H9 (cell line): ENCODE results near the gene RNF215. TPM values are rescaled to one million over a fixed set of nuclear protein-coding genes. Genes with fewer than 3 reads are reported as not detected.

Experiments
- DNase-seq: peaks from one replicate; pipeline ENCODE4 v3.0.0-alpha.2; 2017
- H2AFZ ChIP-seq: one replicate; pipeline ENCODE4 v1.6.1; 2013; ENCODE audit warnings: mild to moderate bottlenecking, low read length, control low read depth, moderate library complexity
- H2AK5ac ChIP-seq: 2 replicates; pipeline ENCODE4 v1.6.1; 2013; ENCODE audit warnings: low read length, control low read depth, mixed read lengths; ENCODE audit not compliant: insufficient read length
- H2BK120ac ChIP-seq: one replicate; pipeline ENCODE4 v1.6.1; 2013; ENCODE audit warnings: low read depth, mild to moderate bottlenecking, low read length, control low read depth, inconsistent platforms; ENCODE audit not compliant: poor library complexity, severe bottlenecking
- H2BK12ac ChIP-seq: 2 replicates; pipeline ENCODE4 v1.6.1; 2013; ENCODE audit warnings: low read length, control low read depth, mixed read lengths, low read depth; ENCODE audit not compliant: insufficient read length
- H2BK15ac ChIP-seq: 2 replicates; pipeline ENCODE4 v1.6.1; 2013; ENCODE audit warnings: low read depth, low read length, control low read depth
- H2BK20ac ChIP-seq: one replicate; pipeline ENCODE4 v1.6.1; 2013; ENCODE audit warnings: low read depth, mild to moderate bottlenecking, low read length, control low read depth, inconsistent platforms; ENCODE audit not compliant: poor library complexity, severe bottlenecking
- H2BK5ac ChIP-seq: 2 replicates; pipeline ENCODE4 v1.6.1; 2013; ENCODE audit warnings: low read length, control low read depth, mixed read lengths; ENCODE audit not compliant: insufficient read length
- H3K14ac ChIP-seq: 2 replicates; pipeline ENCODE4 v1.6.1; 2013; ENCODE audit warnings: low read length, control low read depth; ENCODE audit not compliant: insufficient read depth
- H3K18ac ChIP-seq: 2 replicates; pipeline ENCODE4 v1.6.1; 2013; ENCODE audit warnings: low read depth, mild to moderate bottlenecking, mixed read lengths, low read length, control low read depth; ENCODE audit not compliant: insufficient read length
- H3K23ac ChIP-seq: 2 replicates; pipeline ENCODE4 v1.6.1; 2013; ENCODE audit warnings: low read length, control low read depth, mixed read lengths, low read depth; ENCODE audit not compliant: insufficient read length
- H3K23me2 ChIP-seq: 2 replicates; pipeline ENCODE4 v1.6.1; 2013; ENCODE audit warnings: low read depth, mild to moderate bottlenecking, mixed read lengths, low read length, control low read depth; ENCODE audit not compliant: insufficient read length, poor library complexity, severe bottlenecking
- H3K27ac ChIP-seq: 2 replicates; pipeline ENCODE4 v1.5.1; 2013; ENCODE audit warnings: low read length, control low read depth, mixed read lengths, low read depth; ENCODE audit not compliant: insufficient read length
- H3K27me3 ChIP-seq: 2 replicates; pipeline ENCODE4 v1.6.1; 2013; ENCODE audit warnings: low read length, control low read depth, inconsistent platforms; ENCODE audit not compliant: insufficient read depth
- H3K4ac ChIP-seq: 2 replicates; pipeline ENCODE4 v1.6.1; 2013; ENCODE audit warnings: low read depth, mild to moderate bottlenecking, control low read depth, inconsistent platforms, low read length, moderate library complexity
- H3K4me1 ChIP-seq: 2 replicates; pipeline ENCODE4 v1.6.1; 2013; ENCODE audit warnings: low read length, control low read depth, inconsistent platforms; ENCODE audit not compliant: insufficient read depth
- H3K4me2 ChIP-seq: 2 replicates; pipeline ENCODE4 v1.6.1; 2013; ENCODE audit warnings: low read length, control low read depth, mixed read lengths; ENCODE audit not compliant: insufficient read length, insufficient read depth
- H3K56ac ChIP-seq: 2 replicates; pipeline ENCODE4 v1.6.1; 2013; ENCODE audit warnings: low read depth, mild to moderate bottlenecking, mixed read lengths, low read length, control low read depth; ENCODE audit not compliant: insufficient read length
- H3K79me1 ChIP-seq: 2 replicates; pipeline ENCODE4 v1.6.1; 2013; ENCODE audit warnings: low read depth, mild to moderate bottlenecking, moderate library complexity, low read length, control low read depth, inconsistent platforms; ENCODE audit not compliant: insufficient read depth, poor library complexity, severe bottlenecking
- H3K79me2 ChIP-seq: 2 replicates; pipeline ENCODE4 v1.6.1; 2013; ENCODE audit warnings: low read length, control low read depth, inconsistent platforms; ENCODE audit not compliant: insufficient read depth
- H3K9ac ChIP-seq: 2 replicates; pipeline ENCODE4 v1.6.1; 2013; ENCODE audit warnings: low read length, control low read depth, mixed read lengths; ENCODE audit not compliant: insufficient read length; ENCODE audit errors: extremely low read depth
- H3K9me3 ChIP-seq: one replicate; pipeline ENCODE4 v1.6.1; 2013; ENCODE audit warnings: low read depth, low read length, inconsistent platforms; ENCODE audit not compliant: control insufficient read depth
- H3T11ph ChIP-seq: one replicate; pipeline ENCODE4 v1.6.1; 2013; ENCODE audit warnings: mild to moderate bottlenecking, low read length, control low read depth, inconsistent platforms
- H4K20me1 ChIP-seq: one replicate; pipeline ENCODE4 v1.6.1; 2013; ENCODE audit not compliant: control insufficient read depth, insufficient read length, insufficient read depth
- H4K5ac ChIP-seq: 2 replicates; pipeline ENCODE4 v1.6.1; 2013; ENCODE audit warnings: low read depth, mild to moderate bottlenecking, mixed read lengths, low read length, control low read depth; ENCODE audit not compliant: insufficient read length
- H4K8ac ChIP-seq: replicated peaks from 2 replicates; pipeline ENCODE4 v1.6.1; 2013; ENCODE audit warnings: low read length, control low read depth, mixed read lengths, low read depth; ENCODE audit not compliant: insufficient read length
- H4K91ac ChIP-seq: 2 replicates; pipeline ENCODE4 v1.6.1; 2013; ENCODE audit warnings: low read depth, mild to moderate bottlenecking, moderate library complexity, mixed read lengths, low read length, control low read depth; ENCODE audit not compliant: insufficient read length
- H3K27ac Mint-ChIP-seq, 3 experiments: 2 replicates in 2 of 3; 3 replicates in 1 of 3; pipeline ENCODE4 v1.8.0; 2020 to 2021; ENCODE audit warnings: mixed read lengths in 3 of 3, mild to moderate bottlenecking in 1 of 3, moderate library complexity in 1 of 3
- H3K27me3 Mint-ChIP-seq: 2 replicates; pipeline ENCODE4 v1.8.0; 2021; ENCODE audit warnings: low read depth, mild to moderate bottlenecking, moderate library complexity, mixed read lengths
- H3K36me3 Mint-ChIP-seq, 3 experiments: 2 replicates in 2 of 3; 3 replicates in 1 of 3; pipeline ENCODE4 v1.8.0; 2020 to 2021; ENCODE audit warnings: low read depth in 3 of 3, mixed read lengths in 3 of 3; ENCODE audit not compliant: insufficient read depth in 1 of 3
- H3K4me1 Mint-ChIP-seq, 2 experiments: 2 replicates each; pipeline ENCODE4 v1.8.0; 2020; ENCODE audit warnings: mixed read lengths in 2 of 2
- H3K4me3 Mint-ChIP-seq, 2 experiments: 2 replicates in 1 of 2; 3 replicates in 1 of 2; pipeline ENCODE4 v1.8.0; 2020 to 2021; ENCODE audit warnings: mild to moderate bottlenecking in 2 of 2, mixed read lengths in 2 of 2, moderate library complexity in 1 of 2
- H3K9me3 Mint-ChIP-seq, 2 experiments: 2 replicates in 1 of 2; 3 replicates in 1 of 2; pipeline ENCODE4 v1.8.0; 2020; ENCODE audit warnings: mild to moderate bottlenecking in 2 of 2, mixed read lengths in 2 of 2, moderate library complexity in 1 of 2
- CTCF ChIP-seq: fragments of 200-600 bp; sonication (generic); conservative IDR thresholded peaks from 3 replicates; pipeline ENCODE4 v1.8.0; 2021; ENCODE audit warnings: antibody characterized with exemption, mild to moderate bottlenecking
- WGBS: extraction: QIAGEN DNeasy Blood & Tissue Kit; methylation state at CpG from one replicate; pipeline ENCODE4 v1.1.7; 2013; ENCODE audit warnings: missing lambda C conversion rate, low lambda C conversion rate, mixed read lengths; ENCODE audit not compliant: insufficient read length; ENCODE audit errors: extremely low coverage; 5-methylcytosine and 5-hydroxymethylcytosine counted together
- total RNA-seq: library from RNA; stranded (reverse); gene quantifications from 2 replicates; pipeline ENCODE4 v1.2.1, GENCODE V29; 2021

RNF215 gene
- total RNA-seq, 1 experiment from 2014 or later = 24.5 TPM

GRCh38 chr22:30332994-30333706 is 54.1 kb downstream of the RNF215 start:
- H3K9me3 Mint-ChIP-seq = no peaks in the 10 kb centered on the region
- 0 out of 2 replicates have a peak, but pooled peaks cover 2% of the 10 kb centered on the region for H3K79me2 ChIP-seq
- H3K27ac Mint-ChIP-seq = no peak overlapping the region

More at GRCh38 chr22:30332994-30333706, 54.1 kb downstream of the RNF215 start:
- no peak overlapping the region for H2AK5ac ChIP-seq
- no peaks in the 10 kb centered on the region for H4K20me1 ChIP-seq
- H2BK5ac ChIP-seq = no peak overlapping the region
- no peak for DNase-seq
- no peaks in the 10 kb centered on the region for H3K27me3 ChIP-seq
- H3K14ac ChIP-seq = no peak overlapping the region
- H3K79me1 ChIP-seq = no peaks in the 10 kb centered on the region
- Mint-ChIP-seq H3K4me3 (no peak overlapping the region), H3K27me3 (no peaks in the 10 kb centered on the region; the same call in 1 of the 2 replicates), H3K4me1 (peaks cover 0 to 4% of the 10 kb centered on the region in 2 experiments; a peak in 1 of 4 replicates), H3K36me3 (peaks cover 44 to 73% (median 63%) of the 10 kb centered on the region in 3 experiments)
- H3K23me2 ChIP-seq = no peaks in the 10 kb centered on the region
- no peak overlapping the region for H2BK20ac ChIP-seq
- no peak overlapping the region for H3K23ac ChIP-seq
- no peak overlapping the region for H3T11ph ChIP-seq
- no peak overlapping the region for H3K4ac ChIP-seq
- H3K9ac ChIP-seq = no peak overlapping the region
- no peaks in the 10 kb centered on the region for H3K9me3 ChIP-seq
- H3K56ac ChIP-seq = no peak overlapping the region
- H3K27ac ChIP-seq = no peak overlapping the region
- H2AFZ ChIP-seq = no peak overlapping the region
- H4K8ac ChIP-seq = no peak overlapping the region
- no peak overlapping the region for H4K91ac ChIP-seq
- no peak overlapping the region for H2BK120ac ChIP-seq
- H3K4me2 ChIP-seq = no peak overlapping the region
- H3K18ac ChIP-seq = no peak overlapping the region
- H2BK12ac ChIP-seq = no peak overlapping the region
- no peak overlapping the region for H4K5ac ChIP-seq
- TF ChIP-seq CTCF = no peak
- no CpG with 5 or more reads among the region's 2 CpGs for WGBS
- H3K4me1 ChIP-seq = no peaks in the 10 kb centered on the region
- H2BK15ac ChIP-seq = no peak overlapping the region
